DND-41 (cell line): ENCODE results near the gene ESYT3.

Experiments used
- ATAC-seq: fragments of 200-7000 bp; cut with Tn5 transposase; 3 replicates; pipeline ENCODE4 v1.9.1; 2021; ENCODE audit warnings: low read depth; ENCODE audit not compliant: insufficient read depth
- DNase-seq: peaks from one replicate; pipeline ENCODE4 v3.0.0-alpha.2; 2020
- H2AFZ ChIP-seq: 2 replicates; pipeline ENCODE4 v1.6.0; 2012; ENCODE audit warnings: low read depth, low read length
- H3K27ac ChIP-seq: 2 replicates; pipeline ENCODE4 v1.5.1; 2012; ENCODE audit warnings: low read length, inconsistent platforms
- H3K27me3 ChIP-seq: fragments of 200-600 bp; sonication (generic); 2 replicates; pipeline ENCODE4 v1.6.0; 2012; ENCODE audit warnings: low read length, mild to moderate bottlenecking, inconsistent platforms; ENCODE audit not compliant: insufficient read depth, poor library complexity
- H3K36me3 ChIP-seq: 2 replicates; pipeline ENCODE4 v1.5.1; 2012; ENCODE audit warnings: low read length, inconsistent platforms; ENCODE audit not compliant: insufficient read depth
- H3K4me1 ChIP-seq: 2 replicates; pipeline ENCODE4 v1.5.1; 2012; ENCODE audit warnings: mild to moderate bottlenecking, low read length; ENCODE audit not compliant: insufficient read depth
- H3K4me2 ChIP-seq: 2 replicates; pipeline ENCODE4 v1.6.0; 2012; ENCODE audit warnings: mild to moderate bottlenecking, moderate library complexity, low read length, inconsistent platforms; ENCODE audit not compliant: insufficient read depth
- H3K4me3 ChIP-seq, 2 experiments: fragments of 200-600 bp in 1 of 2; shearing (Covaris generic) in 1 of 2; 2 replicates each; pipeline ENCODE4 v1.5.1; 2012 to 2016; ENCODE audit warnings: inconsistent platforms in 2 of 2, low read length in 2 of 2, mild to moderate bottlenecking in 2 of 2, low read depth in 1 of 2, moderate library complexity in 1 of 2
- H3K79me2 ChIP-seq: 2 replicates; pipeline ENCODE4 v1.6.0; 2012; ENCODE audit warnings: low read length, inconsistent platforms; ENCODE audit not compliant: insufficient read depth
- H3K9ac ChIP-seq: 2 replicates; pipeline ENCODE4 v1.6.0; 2012; ENCODE audit warnings: low read depth, mild to moderate bottlenecking, inconsistent platforms, low read length, moderate library complexity
- H3K9me3 ChIP-seq: 2 replicates; pipeline ENCODE4 v1.5.1; 2012; ENCODE audit warnings: low read length, moderate library complexity, mild to moderate bottlenecking, inconsistent platforms; ENCODE audit not compliant: insufficient read depth, severe bottlenecking
- H4K20me1 ChIP-seq: 2 replicates; pipeline ENCODE4 v1.6.0; 2012; ENCODE audit warnings: low read length; ENCODE audit not compliant: insufficient read depth
- CTCF ChIP-seq: IDR thresholded peaks from 2 replicates; pipeline ENCODE4 v1.5.1; 2012; ENCODE audit warnings: borderline replicate concordance, low read length, moderate library complexity, mild to moderate bottlenecking; ENCODE audit not compliant: poor library complexity, severe bottlenecking; ENCODE audit errors: extremely low read depth
- EZH2 ChIP-seq: IDR thresholded peaks from 3 replicates; pipeline ENCODE4 v1.6.1; 2012; ENCODE audit warnings: borderline replicate concordance, low read depth, mild to moderate bottlenecking, moderate library complexity, low read length, inconsistent platforms; ENCODE audit not compliant: severe bottlenecking

The ESYT3 gene

GRCh38 chr3:138463724-138464490 lies 29.5 kb downstream of the ESYT3 start:
- H3K4me3 ChIP-seq, result no peak overlapping the region
- H3K4me2 ChIP-seq, result no peak overlapping the region
- H3K27ac ChIP-seq, result no peak overlapping the region

GRCh38 chr3:138464491-138464860 lies 30.1 kb downstream of the ESYT3 start:
- H3K4me3 ChIP-seq, result no peak overlapping the region
- no peak overlapping the region for H3K27ac ChIP-seq
- no peak overlapping the region for H2AFZ ChIP-seq
- H3K9ac ChIP-seq, result no peak overlapping the region
- ATAC-seq (no peak), DNase-seq (no peak)
- H3K27me3 ChIP-seq, result no peaks in the 10 kb centered on the region
- H4K20me1 ChIP-seq, result no peaks in the 10 kb centered on the region
- no peaks in the 10 kb centered on the region for H3K9me3 ChIP-seq
- no peaks in the 10 kb centered on the region for H3K4me1 ChIP-seq
- TF ChIP-seq CTCF, result no peak
- TF ChIP-seq EZH2, result no peak
- H3K4me2 ChIP-seq, result no peak overlapping the region
- H3K36me3 ChIP-seq, result no peaks in the 10 kb centered on the region
- no peaks in the 10 kb centered on the region for H3K79me2 ChIP-seq

More at GRCh38 chr3:138463724-138464490, 29.5 kb downstream of the ESYT3 start:
- H3K9ac ChIP-seq, result no peak overlapping the region
- H3K27me3 ChIP-seq, result no peaks in the 10 kb centered on the region
- H4K20me1 ChIP-seq, result no peaks in the 10 kb centered on the region
- H3K9me3 ChIP-seq, result no peaks in the 10 kb centered on the region
- H3K4me1 ChIP-seq, result no peaks in the 10 kb centered on the region
- no peaks in the 10 kb centered on the region for H3K36me3 ChIP-seq
- no peak overlapping the region for H2AFZ ChIP-seq
- DNase-seq (no peak), ATAC-seq (no peak)
- H3K79me2 ChIP-seq, result no peaks in the 10 kb centered on the region
- TF ChIP-seq CTCF (no peak), EZH2 (no peak)

- TF ChIP-seq EZH2 (no peak), CTCF (no peak)
- H3K9me3 ChIP-seq, result no peaks in the 10 kb centered on the region
- H4K20me1 ChIP-seq, result no peaks in the 10 kb centered on the region
- no peaks in the 10 kb centered on the region for H3K4me1 ChIP-seq
- no peaks in the 10 kb centered on the region for H3K27me3 ChIP-seq
- H3K79me2 ChIP-seq, result no peaks in the 10 kb centered on the region
- no peak overlapping the region for H3K27ac ChIP-seq
- no peak for ATAC-seq
- no peak overlapping the region for H3K4me2 ChIP-seq
- H3K4me3 ChIP-seq, result no peak overlapping the region
- no peak overlapping the region for H2AFZ ChIP-seq
- no peak overlapping the region for H3K9ac ChIP-seq
- H3K36me3 ChIP-seq, result no peaks in the 10 kb centered on the region
- no peak for DNase-seq
These were observed 31.0 kb downstream of the ESYT3 start for GRCh38 chr3:138465451-138465850.
